Activated naive CD8-positive, alpha-beta T cell treated with anti-CD3 and anti-CD28 coated beads for 36 hours (primary cell): ENCODE measurements around the gene SRSF9. TPM values are rescaled to one million over a fixed set of nuclear protein-coding genes. Genes with fewer than 3 reads are reported as not detected.
A peak's percentile ranks its signal among the peaks of the same experiment; 100 is the strongest.

Experiments
- DNase-seq: peaks from one replicate; pipeline ENCODE4 v3.0.0; 2021
- H3K27ac Mint-ChIP-seq: one replicate; pipeline ENCODE4 v1.8.0; 2022; ENCODE audit warnings: mild to moderate bottlenecking, moderate library complexity, mixed read lengths
- H3K27me3 Mint-ChIP-seq: one replicate; pipeline ENCODE4 v1.8.0; 2022; ENCODE audit warnings: mild to moderate bottlenecking, mixed read lengths
- H3K36me3 Mint-ChIP-seq: one replicate; pipeline ENCODE4 v1.8.0; 2021; ENCODE audit warnings: mild to moderate bottlenecking, mixed read lengths
- H3K4me1 Mint-ChIP-seq: one replicate; pipeline ENCODE4 v1.8.0; 2021; ENCODE audit warnings: mixed read lengths
- H3K4me3 Mint-ChIP-seq: one replicate; pipeline ENCODE4 v1.8.0; 2022; ENCODE audit warnings: mild to moderate bottlenecking, moderate library complexity, mixed read lengths
- H3K9me3 Mint-ChIP-seq: one replicate; pipeline ENCODE4 v1.8.0; 2022; ENCODE audit warnings: mixed read lengths
- total RNA-seq, 2 experiments: library from RNA; stranded (reverse); gene quantifications; one replicate each; pipeline ENCODE4 v1.2.3, GENCODE V29; 2021

The SRSF9 gene
- total RNA-seq, 2 experiments from 2014 or later: 288 to 292 TPM

GRCh38 chr12:120416490-120417216 lies 52.9 kb downstream of the SRSF9 start:
- peaks cover 5% of the 10 kb centered on the region for H3K27me3 Mint-ChIP-seq
- H3K4me3 Mint-ChIP-seq: no peak overlapping the region
- H3K9me3 Mint-ChIP-seq: no peaks in the 10 kb centered on the region
- no peak for DNase-seq
- no peak overlapping the region for H3K27ac Mint-ChIP-seq
- no peaks in the 10 kb centered on the region for H3K36me3 Mint-ChIP-seq
- no peaks in the 10 kb centered on the region for H3K4me1 Mint-ChIP-seq

- H3K4me1 Mint-ChIP-seq: no peaks in the 10 kb centered on the region
- H3K27me3 Mint-ChIP-seq: peaks cover 5% of the 10 kb centered on the region
- no peaks in the 10 kb centered on the region for H3K36me3 Mint-ChIP-seq
- no peaks in the 10 kb centered on the region for H3K9me3 Mint-ChIP-seq
- H3K27ac Mint-ChIP-seq: peak overlapping the region; percentile 69
- H3K4me3 Mint-ChIP-seq: no peak overlapping the region
- DNase-seq: no peak
Observed at GRCh38 chr12:120413901-120414695, 55.5 kb downstream of the SRSF9 start.

GRCh38 chr12:120412421-120412820 lies 57.1 kb downstream of the SRSF9 start:
- no peaks in the 10 kb centered on the region for H3K36me3 Mint-ChIP-seq
- peaks cover 5% of the 10 kb centered on the region for H3K27me3 Mint-ChIP-seq
- no peak overlapping the region for H3K27ac Mint-ChIP-seq
- no peaks in the 10 kb centered on the region for H3K4me1 Mint-ChIP-seq
- no peak for DNase-seq
- no peaks in the 10 kb centered on the region for H3K9me3 Mint-ChIP-seq
- no peak overlapping the region for H3K4me3 Mint-ChIP-seq

Other genes with a start within 250 kb of the SRSF9 start
- 10 to 100 TPM; 37.1 to 39.2 TPM for gene PXN, start 204.0 kb downstream of the SRSF9 start, total RNA-seq
- 1,000 to 10,000 TPM; 1,075 to 1,133 TPM for gene RNU4-2, start 177.8 kb downstream of the SRSF9 start, total RNA-seq
- gene RNU4-1, start 176.5 kb downstream of the SRSF9 start, total RNA-seq: 100 to 1,000 TPM; 768 to 829 TPM
- 1 to 10 TPM; 1.9 to 2.1 TPM for gene SIRT4, start 167.4 kb downstream of the SRSF9 start, total RNA-seq
- gene PLA2G1B, start 142.0 kb downstream of the SRSF9 start, total RNA-seq: not detected
- gene MSI1, start 100.6 kb downstream of the SRSF9 start, total RNA-seq: 1 to 10 TPM in 1 of 2 experiments, under 1 TPM in 1; 0.60 to 1.7 TPM
- gene COX6A1, start 31.6 kb downstream of the SRSF9 start, total RNA-seq: 100 to 1,000 TPM; 449 to 455 TPM
- gene TRIAP1, start 23.4 kb downstream of the SRSF9 start, total RNA-seq: 10 to 100 TPM; 64.2 to 64.6 TPM
- 10 to 100 TPM; 25.0 to 30.5 TPM for gene GATC, start 23.3 kb downstream of the SRSF9 start, total RNA-seq
- 100 to 1,000 TPM; 214 to 226 TPM for gene DYNLL1, start 26.4 kb upstream of the SRSF9 start, total RNA-seq
- gene COQ5, start 59.4 kb upstream of the SRSF9 start, total RNA-seq: 10 to 100 TPM; 35.0 to 35.6 TPM
- gene RNF10, start 64.6 kb upstream of the SRSF9 start, total RNA-seq: 100 to 1,000 TPM; 142 to 164 TPM
- 10 to 100 TPM; 60.0 to 61.9 TPM for gene POP5, start 111.7 kb upstream of the SRSF9 start, total RNA-seq
- 1 to 10 TPM in 1 of 2 experiments, under 1 TPM in 1; 0.94 to 2.0 TPM for gene CABP1, start 170.9 kb upstream of the SRSF9 start, total RNA-seq
- 10 to 100 TPM; 93.1 to 99.5 TPM for gene MLEC, start 217.4 kb upstream of the SRSF9 start, total RNA-seq
- 10 to 100 TPM; 24.1 to 25.5 TPM for gene UNC119B, start 240.7 kb upstream of the SRSF9 start, total RNA-seq